ENCODE results near the gene DPP6. TPM values are rescaled to one million over a fixed set of nuclear protein-coding genes. Genes with fewer than 3 reads are reported as not detected.

DPP6 gene
- total RNA-seq, 1 experiment from 2014 or later = not detected

- peaks cover 12% of the 10 kb centered on the region for H3K27me3 Mint-ChIP-seq (ENCODE audit: low read depth)
- no peak overlapping the region for H3K4me3 Mint-ChIP-seq
- ATAC-seq (no peak), DNase-seq (ENCODE audit: low spot score) (no peak)
- CTCF ChIA-PET = no interaction called here
- no peak overlapping the region for H3K27ac Mint-ChIP-seq
- no peaks in the 10 kb centered on the region for H3K4me1 Mint-ChIP-seq
- TF ChIP-seq AFF4 (CRISPR knock-in tag; IDR thresholded peaks at IDR 0.05; ENCODE audit: borderline replicate concordance) = no peak
- TF ChIP-seq SOX15 (CRISPR knock-in tag; IDR thresholded peaks at IDR 0.05) = no peak
- TF ChIP-seq PREB (CRISPR knock-in tag; IDR thresholded peaks at IDR 0.05; ENCODE audit: borderline replicate concordance) = no peak
- TF ChIP-seq FOXK1 (CRISPR knock-in tag; IDR thresholded peaks at IDR 0.05) = no peak
- no peak for TF ChIP-seq MAX (CRISPR knock-in tag; IDR thresholded peaks at IDR 0.05)
- no peak for TF ChIP-seq MXD4 (CRISPR knock-in tag; IDR thresholded peaks at IDR 0.05; ENCODE audit: borderline replicate concordance)
- no peak for TF ChIP-seq OVOL2 (CRISPR knock-in tag; IDR thresholded peaks at IDR 0.05; ENCODE audit: borderline replicate concordance)
- TF ChIP-seq ZNF263 (CRISPR knock-in tag; IDR thresholded peaks at IDR 0.05; ENCODE audit: low read depth) = no peak
- no peak for TF ChIP-seq CDX4 (CRISPR knock-in tag; IDR thresholded peaks at IDR 0.05; ENCODE audit: borderline replicate concordance)
- no peak for TF ChIP-seq EMX1 (CRISPR knock-in tag; IDR thresholded peaks at IDR 0.05)
- TF ChIP-seq STAT6 (CRISPR knock-in tag; conservative IDR thresholded peaks at IDR 0.05; ENCODE audit: low read depth) = no peak
- no peak for TF ChIP-seq AR (CRISPR knock-in tag; IDR thresholded peaks at IDR 0.05)
- no peak for TF ChIP-seq ZSCAN18 (CRISPR knock-in tag; IDR thresholded peaks at IDR 0.05)
- TF ChIP-seq TEAD4 (CRISPR knock-in tag; IDR thresholded peaks at IDR 0.05) = no peak
- TF ChIP-seq USF1 (CRISPR knock-in tag; IDR thresholded peaks at IDR 0.05) = no peak
- TF ChIP-seq ZNF138 (CRISPR knock-in tag; conservative IDR thresholded peaks at IDR 0.05) = no peak
- TF ChIP-seq E2F4 (CRISPR knock-in tag; IDR thresholded peaks at IDR 0.05; ENCODE audit: borderline replicate concordance, low read depth) = no peak
- no peak for TF ChIP-seq FOXP4 (CRISPR knock-in tag; IDR thresholded peaks at IDR 0.05)
- TF ChIP-seq NR3C1 (CRISPR knock-in tag; conservative IDR thresholded peaks at IDR 0.05; ENCODE audit: low read depth) = no peak
- peaks cover 71% of the 10 kb centered on the region for H3K36me3 Mint-ChIP-seq
- H3K9me3 Mint-ChIP-seq = peaks cover 69% of the 10 kb centered on the region
- POLR2A ChIA-PET = no interaction called here
Measured at GRCh38 chr7:154644366-154644765, 592.2 kb downstream of the DPP6 start.
